B cell (primary cell): ENCODE measurements around the gene STX7. TPM values are rescaled to one million over a fixed set of nuclear protein-coding genes. Genes with fewer than 3 reads are reported as not detected.

Source experiments
- ATAC-seq: fragments of 200-7000 bp; cut with Tn5 transposase; one replicate; pipeline ENCODE4 v1.10.0; 2021; ENCODE audit warnings: low read depth, mild to moderate bottlenecking, moderate number of reproducible peaks, moderate library complexity
- CTCF ChIA-PET: fragments of 350-600 bp; sonication (Branson Sonifier 250); formaldehyde crosslinking; loops from one replicate; lab custom pipeline; 2021; ENCODE audit warnings: antibody characterized with exemption, inconsistent platforms; lab: Charles Lee
- POLR2A ChIA-PET: fragments of 350-600 bp; sonication (Branson Sonifier 250); formaldehyde crosslinking; loops from one replicate; lab custom pipeline; 2021; ENCODE audit warnings: antibody characterized with exemption; lab: Charles Lee
- DNase-seq: peaks from one replicate; pipeline ENCODE4 v3.0.0; 2013
- H2AFZ ChIP-seq: 2 replicates; pipeline ENCODE4 v1.6.1; 2012; ENCODE audit warnings: mild to moderate bottlenecking, low read depth, low read length; ENCODE audit not compliant: insufficient read depth, poor library complexity, severe bottlenecking
- H3K27ac ChIP-seq, 2 donors: 1 replicate in 1 of 2; 2 replicates in 1 of 2; pipeline ENCODE4 v1.5.1; 2012 to 2013; ENCODE audit warnings: low read length in 2 of 2, mild to moderate bottlenecking in 2 of 2, moderate library complexity in 1 of 2
- H3K27me3 ChIP-seq, 4 experiments: fragments of 200-600 bp in 1 of 4; sonication (generic) in 1 of 4; replicated peaks in 1 of 4; 1 replicate in 2 of 4; 2 replicates in 2 of 4; pipeline versions ENCODE4 v1.6.1 to v1.7.0; 2013 to 2016; ENCODE audit warnings: low read length in 3 of 4, mild to moderate bottlenecking in 2 of 4, mixed read lengths in 1 of 4, moderate library complexity in 1 of 4; ENCODE audit not compliant: insufficient read depth in 4 of 4, control insufficient read depth in 3 of 4; ENCODE audit errors: control extremely low read depth in 1 of 4
- H3K36me3 ChIP-seq, 2 experiments: replicated peaks in 1 of 2; 1 replicate in 1 of 2; 2 replicates in 1 of 2; pipeline versions ENCODE4 v1.6.1 to v1.7.1; 2013; ENCODE audit warnings: low read length in 1 of 2; ENCODE audit not compliant: insufficient read depth in 2 of 2, control insufficient read depth in 1 of 2; ENCODE audit errors: control extremely low read depth in 1 of 2, extremely low read depth in 1 of 2
- H3K4me1 ChIP-seq, 2 donors: fragments of 200-600 bp in 1 of 2; sonication (generic) in 1 of 2; 1 replicate in 1 of 2; 2 replicates in 1 of 2; pipeline versions ENCODE4 v1.5.1 to v1.6.1; 2013 to 2017; ENCODE audit warnings: low read length in 2 of 2; ENCODE audit not compliant: control insufficient read depth in 2 of 2, insufficient read depth in 2 of 2
- H3K4me2 ChIP-seq: replicated peaks from 2 replicates; pipeline ENCODE3; 2012; ENCODE audit warnings: mild to moderate bottlenecking, low read depth, low read length; ENCODE audit not compliant: poor library complexity, severe bottlenecking
- H3K4me3 ChIP-seq, 5 experiments: fragments of 200-600 bp in 1 of 5; sonication (generic) in 1 of 5; 1 replicate in 3 of 5; 2 replicates in 2 of 5; pipeline versions ENCODE4 v1.5.1 to v1.7.0; 2011 to 2016; ENCODE audit warnings: low read length in 4 of 5, mild to moderate bottlenecking in 4 of 5, low read depth in 2 of 5, control low read depth in 1 of 5, moderate library complexity in 1 of 5; ENCODE audit not compliant: insufficient read depth in 1 of 5; ENCODE audit errors: control extremely low read depth in 1 of 5, extremely low read depth in 1 of 5
- H3K79me2 ChIP-seq: fragments of 200-600 bp; sonication (generic); one replicate; pipeline ENCODE4 v1.6.0; 2016; ENCODE audit warnings: low read length; ENCODE audit not compliant: control insufficient read depth, insufficient read depth
- H3K9ac ChIP-seq: fragments of 200-600 bp; sonication (generic); 2 replicates; pipeline ENCODE4 v1.6.1; 2017; ENCODE audit warnings: mild to moderate bottlenecking, low read length, moderate library complexity
- H3K9me3 ChIP-seq, 3 donors: one replicate each; pipeline versions ENCODE4 v1.6.1 to v1.7.1; 2013; ENCODE audit warnings: low read length in 2 of 3; ENCODE audit not compliant: control insufficient read depth in 2 of 3, insufficient read depth in 1 of 3; ENCODE audit errors: control extremely low read depth in 1 of 3
- H4K20me1 ChIP-seq: 2 replicates; pipeline ENCODE4 v1.6.0; 2012; ENCODE audit warnings: mild to moderate bottlenecking, low read length; ENCODE audit not compliant: insufficient read depth, control insufficient read depth, poor library complexity, severe bottlenecking
- H3K27ac Mint-ChIP-seq: one replicate; pipeline ENCODE4 v1.8.0; 2021; ENCODE audit warnings: mixed read lengths
- H3K27me3 Mint-ChIP-seq: one replicate; pipeline ENCODE4 v1.8.0; 2021; ENCODE audit warnings: mixed read lengths
- H3K4me1 Mint-ChIP-seq: one replicate; pipeline ENCODE4 v1.8.0; 2021; ENCODE audit warnings: mixed read lengths
- H3K4me3 Mint-ChIP-seq: one replicate; pipeline ENCODE4 v1.8.0; 2021; ENCODE audit warnings: mixed read lengths
- H3K9me3 Mint-ChIP-seq: one replicate; pipeline ENCODE4 v1.8.0; 2022; ENCODE audit warnings: mixed read lengths; ENCODE audit not compliant: insufficient read depth
- EZH2 ChIP-seq: IDR thresholded peaks from 2 replicates; pipeline ENCODE4 v1.6.1; 2012; ENCODE audit warnings: borderline replicate concordance, low read depth, mild to moderate bottlenecking, moderate library complexity, low read length; ENCODE audit not compliant: insufficient read depth, poor library complexity, severe bottlenecking
- WGBS: methylation state at CpG from one replicate; pipeline ENCODE4 v1.1.5; 2013; ENCODE audit warnings: missing lambda C conversion rate; ENCODE audit not compliant: insufficient coverage; 5-methylcytosine and 5-hydroxymethylcytosine counted together
- intact Hi-C: fragments of 100-400 bp; cut with micrococcal nuclease; formaldehyde crosslinking; loops from one replicate; pipeline ENCODE4 v1.10.0; 2022
- polyA plus RNA-seq: library from polyadenylated mRNA; depleted of rRNA; stranded (reverse); fragments of >200 nt; gene quantifications from 2 replicates; pipeline ENCODE4 v1.2.3, GENCODE V29; 2012
- total RNA-seq, 2 donors: library from RNA; stranded (reverse); fragments of 120-200 nt in 1 of 2; gene quantifications; 1 replicate in 1 of 2; 2 replicates in 1 of 2; pipeline versions ENCODE4 v1.2.3 to v1.2.4, GENCODE V29; 2013 to 2022
- TF ChIP-seq, protein P1 (sequence below): fragments of 200-600 bp; IDR thresholded peaks from one replicate; pipeline ENCODE4 v1.8.0; 2022; ENCODE audit warnings: antibody characterized with exemption, mild to moderate bottlenecking

STX7 gene
- total and polyA plus RNA-seq, 2 donors (not counting 1 experiment from before 2014, with no cell fraction given) = 70.9 to 221 TPM

DNA sequence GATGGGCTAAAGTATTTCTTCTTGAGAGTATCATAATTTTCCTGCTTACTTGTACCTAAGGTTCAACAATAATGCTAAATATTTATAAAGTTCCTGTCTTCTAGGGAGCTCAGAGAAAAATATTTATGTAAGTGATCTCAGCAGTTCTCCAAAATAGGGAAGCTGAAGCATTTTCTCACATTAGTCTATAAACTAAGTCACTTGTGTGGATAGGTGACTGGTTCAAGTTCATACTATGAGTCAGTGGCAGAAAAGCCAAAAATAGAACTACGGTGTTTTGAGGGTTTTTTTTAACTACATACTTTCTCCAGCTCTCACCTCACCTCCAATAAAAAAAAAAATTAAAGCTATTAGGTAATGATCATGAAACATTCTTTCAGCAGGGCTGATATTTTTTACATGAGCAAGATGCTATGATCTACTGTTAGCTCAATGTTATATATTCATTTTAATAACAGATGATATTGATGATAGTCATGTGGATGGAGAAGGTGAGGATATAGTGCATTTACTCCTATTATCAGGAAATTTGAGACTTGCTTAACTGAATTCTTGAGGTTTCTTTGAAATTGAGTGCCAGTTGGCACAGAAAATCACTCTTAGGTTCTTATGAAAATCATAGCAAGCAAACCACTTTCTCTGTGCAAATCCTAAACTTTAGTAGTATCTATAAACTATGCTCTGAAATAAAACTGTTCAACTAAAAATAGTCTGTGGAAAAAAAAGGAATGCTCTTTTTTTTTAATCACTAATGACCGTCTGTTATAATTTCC, 107.6 kb downstream of the STX7 start:
- CTCF ChIA-PET = interaction anchor here (0.6 to 3.1 kb wide), 8 partner anchors 12 to 190 kb away, joined by 3 to 18 read pairs (median 3); no protein-coding TSS in a partner anchor
- intact Hi-C loops = loop anchor here (10.0 kb wide), 1 partner anchor 51 kb away; no protein-coding TSS in a partner anchor
- peaks cover 20% of the 10 kb centered on the region for H3K4me1 Mint-ChIP-seq

More for the DNA sequence above, 107.6 kb downstream of the STX7 start:
- POLR2A ChIA-PET = no interaction called here
- ATAC-seq = no peak
- H3K36me3 ChIP-seq = no peaks in the 10 kb centered on the region
- no peak overlapping the region for H3K4me3 ChIP-seq
- H3K9ac ChIP-seq = no peak overlapping the region
- Mint-ChIP-seq H3K27me3 (peaks cover 20% of the 10 kb centered on the region), H3K27ac (no peak overlapping the region), H3K4me3 (no peak overlapping the region), H3K9me3 (no peaks in the 10 kb centered on the region)
- no peak overlapping the region for H3K27ac ChIP-seq
- no peaks in the 10 kb centered on the region for H4K20me1 ChIP-seq
- H3K9me3 ChIP-seq = peaks cover 0 to 3% (median 0%) of the 10 kb centered on the region in 3 donors
- no peak overlapping the region for H3K4me2 ChIP-seq
- WGBS = no CpG with 5 or more reads among the region's 2 CpGs
- no peaks in the 10 kb centered on the region for H3K79me2 ChIP-seq
- peaks cover 0 to 16% (median 8%) of the 10 kb centered on the region in 4 experiments for H3K27me3 ChIP-seq
- peaks cover 10 to 12% of the 10 kb centered on the region in 2 donors for H3K4me1 ChIP-seq
- DNase-seq = no peak
- no peak for TF ChIP-seq EZH2
- TF ChIP-seq, protein P1, sequence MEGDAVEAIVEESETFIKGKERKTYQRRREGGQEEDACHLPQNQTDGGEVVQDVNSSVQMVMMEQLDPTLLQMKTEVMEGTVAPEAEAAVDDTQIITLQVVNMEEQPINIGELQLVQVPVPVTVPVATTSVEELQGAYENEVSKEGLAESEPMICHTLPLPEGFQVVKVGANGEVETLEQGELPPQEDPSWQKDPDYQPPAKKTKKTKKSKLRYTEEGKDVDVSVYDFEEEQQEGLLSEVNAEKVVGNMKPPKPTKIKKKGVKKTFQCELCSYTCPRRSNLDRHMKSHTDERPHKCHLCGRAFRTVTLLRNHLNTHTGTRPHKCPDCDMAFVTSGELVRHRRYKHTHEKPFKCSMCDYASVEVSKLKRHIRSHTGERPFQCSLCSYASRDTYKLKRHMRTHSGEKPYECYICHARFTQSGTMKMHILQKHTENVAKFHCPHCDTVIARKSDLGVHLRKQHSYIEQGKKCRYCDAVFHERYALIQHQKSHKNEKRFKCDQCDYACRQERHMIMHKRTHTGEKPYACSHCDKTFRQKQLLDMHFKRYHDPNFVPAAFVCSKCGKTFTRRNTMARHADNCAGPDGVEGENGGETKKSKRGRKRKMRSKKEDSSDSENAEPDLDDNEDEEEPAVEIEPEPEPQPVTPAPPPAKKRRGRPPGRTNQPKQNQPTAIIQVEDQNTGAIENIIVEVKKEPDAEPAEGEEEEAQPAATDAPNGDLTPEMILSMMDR = no peak
- no peak overlapping the region for H2AFZ ChIP-seq
